Peyer's patch (tissue), 4 donors: Measurements from ENCODE around the gene PCDHA1. TPM values are rescaled to one million over a fixed set of nuclear protein-coding genes. Genes with fewer than 3 reads are reported as not detected.
"Not testable (repeated sequence)": the region's sequence is repeated elsewhere in the genome, so short reads cannot be mapped to it uniquely, and the experiment has no call there.

Experiments used
- DNase-seq, 3 donors: peaks; one replicate each; pipeline ENCODE4 v3.0.0-alpha.2; 2017 to 2019
- H3K27ac ChIP-seq, 4 donors: fragments of 200-600 bp; sonication (generic); one replicate each; pipeline ENCODE4 v1.5.1; 2016 to 2019
- H3K27me3 ChIP-seq, 2 donors: fragments of 200-600 bp; sonication (generic); one replicate each; pipeline ENCODE4 v1.5.1; 2019
- H3K36me3 ChIP-seq, 3 donors: fragments of 200-600 bp; sonication (generic); one replicate each; pipeline ENCODE4 v1.5.1; 2016 to 2019
- H3K4me1 ChIP-seq, 4 donors: fragments of 200-600 bp; sonication (generic); one replicate each; pipeline ENCODE4 v1.5.1; 2016 to 2019
- H3K4me3 ChIP-seq, 4 donors: fragments of 200-600 bp; sonication (generic); 1 replicate in 3 of 4; 2 replicates in 1 of 4; pipeline ENCODE4 v1.5.1; 2016 to 2019; ENCODE audit warnings: mild to moderate bottlenecking in 1 of 4
- H3K9me3 ChIP-seq, 4 donors: fragments of 200-600 bp; sonication (generic); one replicate each; pipeline ENCODE4 v1.5.1; 2016 to 2019; ENCODE audit warnings: mild to moderate bottlenecking in 1 of 4
- POLR2A ChIP-seq, 2 donors: fragments of 450-650 bp; IDR thresholded peaks; one replicate each; pipeline ENCODE4 v1.5.1; 2017; ENCODE audit warnings: antibody characterized with exemption in 2 of 2, mild to moderate bottlenecking in 2 of 2, moderate library complexity in 2 of 2
- total RNA-seq, 4 donors: library from RNA; depleted of rRNA; stranded (reverse); fragments of >200 nt; gene quantifications; one replicate each; pipeline ENCODE4 v1.1.0, GENCODE V29; 2016
- TF ChIP-seq, protein P1 (sequence below), 6 experiments: fragments of 450-650 bp in 4 of 6; fragments of 200-600 bp in 2 of 6; sonication (generic) in 1 of 6; IDR thresholded peaks; one replicate each; pipeline ENCODE4 v1.5.1; 2017 to 2019; ENCODE audit warnings: antibody characterized with exemption in 6 of 6, mild to moderate bottlenecking in 3 of 6, moderate library complexity in 1 of 6

Gene PCDHA1
- total RNA-seq, 4 donors from 2014 or later = not detected

GRCh38 chr5:140868721-140869554, 83.0 kb downstream of the PCDHA1 start, which contains the start of gene PCDHA11:
PCDHA11 (plus strand) TSS chr5:140868957; CDS start chr5:140869104, 147 bp downstream.
- Histone ChIP-seq H3K36me3 (no peaks in the 10 kb centered on the region), H3K27ac (no peak within 1 kb of the TSS), H3K4me1 (no peaks in the 10 kb centered on the region), H3K27me3 (no peaks in the 10 kb centered on the region), H3K9me3 (peaks cover 0 to 20% (median 3%) of the 10 kb centered on the region in 4 donors), H3K4me3 (no peak within 1 kb of the TSS)
- no peak for DNase-seq
- no peak for TF ChIP-seq POLR2A (IDR thresholded peaks at IDR 0.05)
- TF ChIP-seq, protein P1, sequence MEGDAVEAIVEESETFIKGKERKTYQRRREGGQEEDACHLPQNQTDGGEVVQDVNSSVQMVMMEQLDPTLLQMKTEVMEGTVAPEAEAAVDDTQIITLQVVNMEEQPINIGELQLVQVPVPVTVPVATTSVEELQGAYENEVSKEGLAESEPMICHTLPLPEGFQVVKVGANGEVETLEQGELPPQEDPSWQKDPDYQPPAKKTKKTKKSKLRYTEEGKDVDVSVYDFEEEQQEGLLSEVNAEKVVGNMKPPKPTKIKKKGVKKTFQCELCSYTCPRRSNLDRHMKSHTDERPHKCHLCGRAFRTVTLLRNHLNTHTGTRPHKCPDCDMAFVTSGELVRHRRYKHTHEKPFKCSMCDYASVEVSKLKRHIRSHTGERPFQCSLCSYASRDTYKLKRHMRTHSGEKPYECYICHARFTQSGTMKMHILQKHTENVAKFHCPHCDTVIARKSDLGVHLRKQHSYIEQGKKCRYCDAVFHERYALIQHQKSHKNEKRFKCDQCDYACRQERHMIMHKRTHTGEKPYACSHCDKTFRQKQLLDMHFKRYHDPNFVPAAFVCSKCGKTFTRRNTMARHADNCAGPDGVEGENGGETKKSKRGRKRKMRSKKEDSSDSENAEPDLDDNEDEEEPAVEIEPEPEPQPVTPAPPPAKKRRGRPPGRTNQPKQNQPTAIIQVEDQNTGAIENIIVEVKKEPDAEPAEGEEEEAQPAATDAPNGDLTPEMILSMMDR (IDR thresholded peaks at IDR 0.05) = no peak

- Histone ChIP-seq H3K27ac (no peak overlapping the region), H3K4me1 (no peaks in the 10 kb centered on the region), H3K4me3 (no peak overlapping the region), H3K27me3 (no peaks in the 10 kb centered on the region), H3K36me3 (no peaks in the 10 kb centered on the region), H3K9me3 (peaks cover 0 to 20% (median 3%) of the 10 kb centered on the region in 4 donors)
- DNase-seq = no peak
- TF ChIP-seq, protein P1 (IDR thresholded peaks at IDR 0.05) = no peak
- no peak for TF ChIP-seq POLR2A (IDR thresholded peaks at IDR 0.05)
Measured at GRCh38 chr5:140869555-140869886, 83.6 kb downstream of the PCDHA1 start.

DNA sequence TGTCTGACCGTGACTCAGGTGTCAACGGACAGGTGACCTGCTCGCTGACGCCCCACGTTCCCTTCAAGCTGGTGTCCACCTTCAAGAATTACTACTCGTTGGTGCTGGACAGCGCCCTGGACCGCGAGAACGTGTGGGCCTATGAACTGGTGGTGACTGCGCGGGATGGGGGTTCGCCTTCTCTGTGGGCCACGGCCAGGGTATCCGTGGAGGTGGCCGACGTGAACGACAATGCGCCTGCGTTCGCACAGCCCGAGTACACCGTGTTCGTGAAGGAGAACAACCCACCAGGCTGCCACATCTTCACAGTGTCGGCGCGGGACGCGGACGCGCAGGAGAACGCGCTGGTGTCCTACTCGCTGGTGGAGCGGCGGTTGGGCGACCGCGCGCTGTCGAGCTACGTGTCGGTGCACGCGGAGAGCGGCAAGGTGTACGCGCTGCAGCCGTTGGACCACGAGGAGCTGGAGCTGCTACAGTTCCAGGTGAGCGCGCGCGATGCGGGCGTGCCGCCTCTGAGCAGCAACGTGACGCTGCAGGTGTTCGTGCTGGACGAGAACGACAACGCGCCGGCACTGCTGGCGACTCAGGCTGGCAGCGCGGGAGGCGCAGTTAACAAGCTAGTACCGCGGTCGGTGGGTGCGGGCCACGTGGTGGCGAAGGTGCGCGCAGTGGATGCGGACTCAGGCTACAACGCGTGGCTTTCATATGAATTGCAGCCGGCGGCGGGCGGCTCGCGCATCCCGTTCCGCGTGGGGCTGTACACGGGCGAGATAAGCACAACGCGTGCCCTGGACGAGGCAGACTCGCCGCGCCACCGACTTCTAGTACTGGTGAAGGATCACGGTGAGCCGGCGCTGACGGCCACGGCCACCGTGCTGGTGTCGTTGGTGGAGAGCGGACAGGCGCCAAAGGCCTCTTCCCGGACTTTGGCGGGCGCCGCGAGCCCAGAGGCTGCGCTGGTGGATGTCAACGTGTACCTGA, 84.6 kb downstream of the PCDHA1 start:
- Histone ChIP-seq H3K27me3 (no peaks in the 10 kb centered on the region), H3K36me3 (no peaks in the 10 kb centered on the region), H3K9me3 (peaks cover 0 to 28% (median 3%) of the 10 kb centered on the region in 4 donors), H3K4me1 (no peaks in the 10 kb centered on the region), H3K27ac (no peak overlapping the region), H3K4me3 (no peak overlapping the region)
- DNase-seq = no peak
- no peak for TF ChIP-seq POLR2A (IDR thresholded peaks at IDR 0.05)
- TF ChIP-seq, protein P1 (IDR thresholded peaks at IDR 0.05) = no peak

DNA sequence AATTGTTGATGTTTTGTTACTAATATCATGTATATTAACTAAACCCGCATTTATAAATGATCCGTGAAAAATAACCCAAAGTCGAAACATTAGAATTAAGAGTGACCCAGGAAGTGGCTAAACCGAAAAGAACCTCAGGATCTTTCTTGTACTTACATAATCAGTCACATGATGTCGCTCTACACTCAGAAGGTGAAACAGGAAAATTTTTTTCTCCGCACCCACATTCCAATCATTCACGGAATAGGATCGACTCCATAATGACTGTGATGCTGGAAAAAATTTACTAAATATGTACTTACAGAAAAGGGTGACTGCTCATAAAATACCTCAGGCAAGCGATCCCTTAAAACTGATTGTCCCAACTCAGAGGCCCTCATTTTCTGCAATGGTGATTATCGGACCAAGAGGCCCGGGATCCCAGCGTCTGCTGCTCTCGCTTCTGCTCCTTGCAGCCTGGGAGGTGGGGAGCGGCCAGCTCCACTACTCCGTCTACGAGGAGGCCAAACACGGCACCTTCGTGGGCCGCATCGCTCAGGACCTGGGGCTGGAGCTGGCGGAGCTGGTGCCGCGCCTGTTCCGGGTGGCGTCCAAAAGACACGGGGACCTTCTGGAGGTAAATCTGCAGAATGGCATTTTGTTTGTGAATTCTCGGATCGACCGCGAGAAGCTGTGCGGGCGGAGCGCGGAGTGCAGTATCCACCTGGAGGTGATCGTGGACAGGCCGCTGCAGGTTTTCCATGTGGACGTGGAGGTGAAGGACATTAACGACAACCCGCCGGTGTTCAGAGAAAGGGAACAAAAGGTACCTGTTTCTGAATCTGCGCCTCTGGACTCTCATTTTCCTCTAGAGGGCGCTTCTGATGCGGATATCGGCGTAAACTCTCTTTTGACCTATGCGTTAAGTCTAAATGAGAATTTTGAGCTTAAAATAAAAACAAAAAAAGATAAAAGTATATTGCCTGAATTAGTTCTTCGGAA, 89.4 kb downstream of the PCDHA1 start, which contains the start of gene PCDHA12:
TSS of gene PCDHA12 (plus strand) at position 224 of the 981 bp plus-strand sequence. CDS start at position 389, 165 bp downstream.
- H3K27me3 ChIP-seq = no peaks in the 10 kb centered on the region

DNA sequence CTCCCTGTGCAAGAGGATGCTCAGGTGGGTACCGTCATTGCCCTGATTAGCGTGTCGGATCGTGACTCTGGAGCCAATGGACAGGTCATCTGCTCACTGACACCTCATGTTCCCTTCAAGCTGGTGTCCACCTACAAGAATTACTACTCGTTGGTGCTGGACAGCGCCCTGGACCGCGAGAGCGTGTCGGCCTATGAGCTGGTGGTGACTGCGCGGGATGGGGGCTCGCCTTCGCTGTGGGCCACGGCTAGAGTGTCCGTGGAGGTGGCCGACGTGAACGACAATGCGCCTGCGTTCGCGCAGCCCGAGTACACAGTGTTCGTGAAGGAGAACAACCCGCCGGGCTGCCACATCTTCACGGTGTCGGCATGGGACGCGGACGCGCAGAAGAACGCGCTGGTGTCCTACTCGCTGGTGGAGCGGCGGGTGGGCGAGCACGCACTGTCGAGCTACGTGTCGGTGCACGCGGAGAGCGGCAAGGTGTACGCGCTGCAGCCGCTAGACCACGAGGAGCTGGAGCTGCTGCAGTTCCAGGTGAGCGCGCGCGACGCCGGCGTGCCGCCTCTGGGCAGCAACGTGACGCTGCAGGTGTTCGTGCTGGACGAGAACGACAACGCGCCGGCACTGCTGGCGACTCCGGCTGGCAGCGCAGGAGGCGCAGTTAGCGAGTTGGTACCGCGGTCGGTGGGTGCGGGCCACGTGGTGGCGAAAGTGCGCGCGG, 90.8 kb downstream of the PCDHA1 start:
- H3K9me3 ChIP-seq = peaks cover 0 to 27% (median 4%) of the 10 kb centered on the region in 4 donors
- not testable (repeated sequence) for H3K4me3 ChIP-seq, H3K4me1 ChIP-seq, H3K27ac ChIP-seq, H3K36me3 ChIP-seq, DNase-seq, H3K27me3 ChIP-seq

More for the DNA sequence above, 89.4 kb downstream of the PCDHA1 start, which contains the start of gene PCDHA12:
- Histone ChIP-seq H3K9me3 (peaks cover 0 to 36% (median 7%) of the 10 kb centered on the region in 4 donors), H3K27ac (no peak within 1 kb of the TSS), H3K4me1 (no peaks in the 10 kb centered on the region), H3K36me3 (no peaks in the 10 kb centered on the region), H3K4me3 (no peak within 1 kb of the TSS)
- no peak for DNase-seq
- TF ChIP-seq, protein P1 (IDR thresholded peaks at IDR 0.05) = no peak
- TF ChIP-seq POLR2A (IDR thresholded peaks at IDR 0.05) = no peak
